HepG2 (cell line): ENCODE data around the gene FN1. TPM values are rescaled to one million over a fixed set of nuclear protein-coding genes. Genes with fewer than 3 reads are reported as not detected.

ENCODE experiments used
- ATAC-seq: fragments of 200-7000 bp; cut with Tn5 transposase; 3 replicates; pipeline ENCODE4 v1.9.1; 2020; ENCODE audit warnings: mild to moderate bottlenecking, moderate library complexity
- BruUV-seq: library from RNA; stranded (reverse); fragments of 400-500 nt; replicated peaks from 2 replicates; lab custom pipeline; 2021; lab: Mats Ljungman, UMichigan
- CTCF ChIA-PET: fragments of 300-600 bp; formaldehyde crosslinking; extraction: SDS; loops from one replicate; lab custom pipeline; 2021; ENCODE audit warnings: low total read pairs, inconsistent platforms, low intra/inter-chr PET ratio; lab: Yijun Ruan, JAX
- POLR2A ChIA-PET: fragments of 350-600 bp; sonication (Branson Sonifier 250); formaldehyde crosslinking; loops from one replicate; lab custom pipeline; 2020; ENCODE audit warnings: antibody characterized with exemption, inconsistent platforms; lab: Yijun Ruan, JAX
- DNase-seq: peaks from one replicate; pipeline ENCODE4 v3.0.0-alpha.2; 2015; ENCODE audit warnings: low spot score
- FAIRE-seq: peaks from 3 replicates; lab custom pipeline; 2011; peaks lifted over from hg19 to GRCh38; lab: Jason Lieb, UNC
- H2AFZ ChIP-seq: one replicate; pipeline ENCODE4 v1.6.1; 2011; ENCODE audit warnings: low read length, inconsistent platforms
- H3K27ac ChIP-seq: fragments of 300-600 bp; 3 replicates; pipeline ENCODE4 v1.8.0; 2011; ENCODE audit warnings: mixed run types, mild to moderate bottlenecking, mixed read lengths, low read length, inconsistent platforms; ENCODE audit not compliant: insufficient read depth; ENCODE audit errors: extremely low read length
- H3K27me3 ChIP-seq, 2 experiments: fragments of 200-600 bp in 1 of 2; 2 replicates in 1 of 2; 3 replicates in 1 of 2; pipeline versions ENCODE4 v1.6.0 to v1.8.0; 2011; ENCODE audit warnings: low read length in 2 of 2, mild to moderate bottlenecking in 2 of 2, moderate library complexity in 2 of 2, inconsistent platforms in 1 of 2; ENCODE audit not compliant: insufficient read depth in 2 of 2, control insufficient read depth in 1 of 2
- H3K36me3 ChIP-seq, 2 experiments: fragments of 200-600 bp in 1 of 2; replicated peaks in 1 of 2; 2 replicates in 1 of 2; 3 replicates in 1 of 2; pipeline versions ENCODE4 v1.5.1 to v1.8.0; 2011; ENCODE audit warnings: low read length in 2 of 2, inconsistent platforms in 1 of 2; ENCODE audit not compliant: insufficient read depth in 2 of 2, control insufficient read depth in 1 of 2
- H3K4me1 ChIP-seq: 2 replicates; pipeline ENCODE4 v1.5.1; 2012; ENCODE audit warnings: low read length, inconsistent platforms; ENCODE audit not compliant: insufficient read depth
- H3K4me2 ChIP-seq: 2 replicates; pipeline ENCODE4 v1.6.0; 2011; ENCODE audit warnings: low read depth, low read length, inconsistent platforms
- H3K4me3 ChIP-seq, 3 experiments: fragments of 200-600 bp in 1 of 3; sonication (generic), shearing (Covaris generic) in 1 of 3; replicated peaks in 1 of 3; 2 replicates each; pipeline ENCODE4 v1.5.1; 2011 to 2016; ENCODE audit warnings: low read length in 3 of 3, inconsistent platforms in 2 of 3, low read depth in 2 of 3, mild to moderate bottlenecking in 2 of 3, control low read depth in 1 of 3, mixed read lengths in 1 of 3; ENCODE audit not compliant: insufficient read depth in 1 of 3
- H3K79me2 ChIP-seq: one replicate; pipeline ENCODE4 v1.6.1; 2011; ENCODE audit warnings: low read length, inconsistent platforms; ENCODE audit not compliant: insufficient read depth
- H3K9ac ChIP-seq: 2 replicates; pipeline ENCODE4 v1.6.0; 2011; ENCODE audit warnings: mild to moderate bottlenecking, low read depth, low read length, inconsistent platforms; ENCODE audit not compliant: insufficient read depth
- H3K9me3 ChIP-seq: 2 replicates; pipeline ENCODE4 v1.5.1; 2012; ENCODE audit warnings: mild to moderate bottlenecking, low read length
- H4K20me1 ChIP-seq: 2 replicates; pipeline ENCODE4 v1.6.0; 2011; ENCODE audit warnings: inconsistent platforms, mild to moderate bottlenecking, low read length, moderate library complexity; ENCODE audit not compliant: insufficient read depth
- AFF4 ChIP-seq: sonication (generic); formaldehyde crosslinking; IDR thresholded peaks from 2 replicates; pipeline ENCODE4 v1.4.0; 2020; ENCODE audit warnings: missing genetic modification reagents
- E2F2 ChIP-seq: sonication (generic); formaldehyde crosslinking; IDR thresholded peaks from 2 replicates; pipeline ENCODE4 v1.4.0; 2020; ENCODE audit warnings: missing genetic modification reagents, borderline replicate concordance
- JDP2 ChIP-seq: sonication (generic); formaldehyde crosslinking; IDR thresholded peaks from 2 replicates; pipeline ENCODE4 v1.8.1; 2022; ENCODE audit warnings: missing genetic modification reagents, borderline replicate concordance
- NR2F1 ChIP-seq, 2 experiments: fragments of 450-650 bp in 1 of 2; formaldehyde crosslinking in 1 of 2; IDR thresholded peaks; 2 replicates each; pipeline versions ENCODE4 v1.5.0 to v1.6.1; 2016 to 2020; ENCODE audit warnings: mild to moderate bottlenecking in 1 of 2, missing compliant biosample characterization in 1 of 2, missing genetic modification reagents in 1 of 2, moderate library complexity in 1 of 2
- POLR2AphosphoS5 ChIP-seq: IDR thresholded peaks from 2 replicates; pipeline ENCODE4 v1.6.1; 2012; ENCODE audit warnings: low read depth, low read length
- POLR2G ChIP-seq: fragments of 200-400 bp; formaldehyde crosslinking; IDR thresholded peaks from 2 replicates; pipeline ENCODE4 v1.6.1; 2018; ENCODE audit warnings: mild to moderate bottlenecking, low read depth, low read length, moderate library complexity
- RBM22 ChIP-seq: fragments of 200-400 bp; formaldehyde crosslinking; optimal IDR thresholded peaks from 2 replicates; pipeline ENCODE3; 2017; ENCODE audit warnings: mild to moderate bottlenecking, low read length, moderate library complexity
- RFXANK ChIP-seq: IDR thresholded peaks from 2 replicates; pipeline ENCODE4 v1.6.1; 2016
- SP140L ChIP-seq: sonication (generic); formaldehyde crosslinking; IDR thresholded peaks from 2 replicates; pipeline ENCODE4 v1.4.0; 2020; ENCODE audit warnings: missing genetic modification reagents, borderline replicate concordance
- WGBS: methylation state at CpG from one replicate; pipeline ENCODE4 v1.1.6; 2017; ENCODE audit warnings: low lambda C conversion rate; 5-methylcytosine and 5-hydroxymethylcytosine counted together
- in situ Hi-C: cut with HindIII; loops from 2 replicates; pipeline ENCODE4 v1.10.0; 2017; ENCODE audit warnings: low pct_unique_long_range_greater_than_20kb; ENCODE audit not compliant: extremely low pct_ligation_motif_present
- intact Hi-C: fragments of 100-400 bp; cut with micrococcal nuclease; formaldehyde crosslinking; loops from one replicate; pipeline ENCODE4 v1.10.0; 2022; ENCODE audit not compliant: unreplicated experiment
- polyA plus RNA-seq, 8 experiments: library from polyadenylated mRNA; depleted of rRNA in 3 of 8; stranded (reverse) in 7 of 8; unstranded in 1 of 8; fragments of >200 nt; fragmentation: Illumina TruSeq in 4 of 8; extraction: Trizol in 4 of 8; gene quantifications; 2 replicates each; pipeline versions ENCODE4 v1.2.1 to v1.2.3, GENCODE V29; 2011 to 2016; ENCODE audit warnings: low read depth in 4 of 8, missing spikeins in 1 of 8, mixed read lengths in 1 of 8; ENCODE audit not compliant: insufficient read depth in 1 of 8
- total RNA-seq, 5 experiments: library from RNA; depleted of rRNA; stranded (reverse); fragments of >200 nt; fragmentation: Illumina TruSeq; extraction: Trizol; gene quantifications; 2 replicates each; pipeline ENCODE4 v1.2.3, GENCODE V29; 2016; ENCODE audit warnings: low read depth in 1 of 5

The FN1 gene
- total and polyA plus RNA-seq, 2 of the 13 experiments (the other 11 are each of a cell fraction or from before 2014, with no cell fraction given): 1,847 to 6,471 TPM

- no peak for FAIRE-seq
Observed at GRCh38 chr2:215369181-215369760, 66.6 kb downstream of the FN1 start.

More at GRCh38 chr2:215369181-215369760, 66.6 kb downstream of the FN1 start:
- TF ChIP-seq NR2F1 (CRISPR knock-in tag; IDR thresholded peaks at IDR 0.05) (no peak), RBM22 (peak; percentile 74), JDP2 (CRISPR knock-in tag) (no peak), AFF4 (CRISPR knock-in tag) (0 out of 2 replicates have a peak, but pooled peaks have one; percentile 5), RFXANK (CRISPR knock-in tag) (no peak), POLR2AphosphoS5 (peak; percentile 37), POLR2G (peak; percentile 37; the same call in 1 of the 2 replicates), SP140L (no peak), E2F2 (no peak)
- Histone ChIP-seq H3K27ac (peak overlapping the region; percentile 31), H3K4me1 (no peaks in the 10 kb centered on the region), H3K9me3 (no peaks in the 10 kb centered on the region), H3K36me3 (peaks cover 43 to 96% of the 10 kb centered on the region in 2 experiments), H3K9ac (no peak overlapping the region), H3K27me3 (no peaks in the 10 kb centered on the region), H3K4me2 (no peak overlapping the region), H3K79me2 (no peaks in the 10 kb centered on the region), H2AFZ (no peak overlapping the region), H3K4me3 (no peak overlapping the region), H4K20me1 (peaks cover 12% of the 10 kb centered on the region; the same call in 1 of the 2 replicates)
- no TSS peak for BruUV-seq
- DNase-seq (no peak), ATAC-seq (peak; percentile 1; the same call in 1 of the 3 replicates)
- intact Hi-C loops (no loop called here), in situ Hi-C loops (no loop called here)
- WGBS: 97% methylated on average over 3 of the region's 3 CpGs
- ChIA-PET POLR2A (no interaction called here), CTCF (no interaction called here)
